CD4-positive, CD25-positive, alpha-beta regulatory T cell (primary cell): ENCODE data around the gene KLHL41. TPM values are rescaled to one million over a fixed set of nuclear protein-coding genes. Genes with fewer than 3 reads are reported as not detected.
"Not testable (repeated sequence)": the region's sequence is repeated elsewhere in the genome, so short reads cannot be mapped to it uniquely, and the experiment has no call there.

Experiments used
- ATAC-seq, 2 donors: fragments of 150-1000 bp; cut with Tn5 transposase; one replicate each; pipeline ENCODE4 v1.10.0; 2021; ENCODE audit warnings: low read depth in 2 of 2, moderate number of reproducible peaks in 2 of 2, moderate library complexity in 1 of 2
- DNase-seq, 3 donors: peaks; one replicate each; pipeline versions ENCODE4 v3.0.0 to v3.0.0-alpha.2; 2012 to 2022; ENCODE audit warnings: mixed read lengths in 1 of 3
- H3K27ac ChIP-seq: one replicate; pipeline ENCODE4 v1.7.0; 2013; ENCODE audit warnings: mild to moderate bottlenecking, low read length; ENCODE audit not compliant: insufficient read depth, poor library complexity, severe bottlenecking
- H3K27me3 ChIP-seq: one replicate; pipeline ENCODE4 v1.7.0; 2013; ENCODE audit warnings: low read length; ENCODE audit not compliant: control insufficient read depth, insufficient read depth
- H3K36me3 ChIP-seq: one replicate; pipeline ENCODE4 v1.7.0; 2013; ENCODE audit warnings: mild to moderate bottlenecking, low read length, moderate library complexity; ENCODE audit not compliant: control insufficient read depth, insufficient read depth
- H3K4me1 ChIP-seq: 2 replicates; pipeline ENCODE4 v1.7.0; 2013; ENCODE audit warnings: mild to moderate bottlenecking, low read length; ENCODE audit not compliant: insufficient read depth, control insufficient read depth, poor library complexity, severe bottlenecking
- H3K4me3 ChIP-seq: one replicate; pipeline ENCODE4 v1.7.0; 2013; ENCODE audit warnings: low read depth, mild to moderate bottlenecking, low read length, moderate library complexity
- H3K9me3 ChIP-seq, 2 experiments: 1 replicate in 1 of 2; 2 replicates in 1 of 2; pipeline ENCODE4 v1.7.0; 2013; ENCODE audit warnings: low read length in 2 of 2, mild to moderate bottlenecking in 1 of 2, moderate library complexity in 1 of 2; ENCODE audit not compliant: control insufficient read depth in 2 of 2
- H3K27ac Mint-ChIP-seq, 3 donors: one replicate each; pipeline ENCODE4 v1.8.0; 2020 to 2022; ENCODE audit warnings: mild to moderate bottlenecking in 3 of 3, mixed read lengths in 3 of 3, moderate library complexity in 2 of 3
- H3K27me3 Mint-ChIP-seq: one replicate; pipeline ENCODE4 v1.8.0; 2022; ENCODE audit warnings: mild to moderate bottlenecking, mixed read lengths
- H3K36me3 Mint-ChIP-seq: one replicate; pipeline ENCODE4 v1.8.0; 2020; ENCODE audit warnings: mixed read lengths
- H3K4me1 Mint-ChIP-seq, 4 donors: one replicate each; pipeline ENCODE4 v1.8.0; 2020 to 2022; ENCODE audit warnings: mixed read lengths in 4 of 4, mild to moderate bottlenecking in 1 of 4
- H3K4me3 Mint-ChIP-seq, 4 donors: one replicate each; pipeline ENCODE4 v1.8.0; 2020 to 2022; ENCODE audit warnings: mild to moderate bottlenecking in 4 of 4, mixed read lengths in 4 of 4, moderate library complexity in 3 of 4
- H3K9me3 Mint-ChIP-seq, 7 donors: one replicate each; pipeline ENCODE4 v1.8.0; 2020 to 2022; ENCODE audit warnings: mixed read lengths in 7 of 7, mild to moderate bottlenecking in 3 of 7, moderate library complexity in 2 of 7
- polyA plus RNA-seq, 4 donors: library from polyadenylated mRNA; unstranded; fragments of 300-500 nt; fragmentation: Illumina TruSeq; gene quantifications; one replicate each; pipeline ENCODE4 v1.2.3, GENCODE V29; 2021
- total RNA-seq: library from RNA; stranded (reverse); gene quantifications from one replicate; pipeline ENCODE4 v1.2.3, GENCODE V29; 2022

KLHL41 gene
- total and polyA plus RNA-seq, 5 donors from 2014 or later, result 0.08 TPM; not detected in 4

DNA sequence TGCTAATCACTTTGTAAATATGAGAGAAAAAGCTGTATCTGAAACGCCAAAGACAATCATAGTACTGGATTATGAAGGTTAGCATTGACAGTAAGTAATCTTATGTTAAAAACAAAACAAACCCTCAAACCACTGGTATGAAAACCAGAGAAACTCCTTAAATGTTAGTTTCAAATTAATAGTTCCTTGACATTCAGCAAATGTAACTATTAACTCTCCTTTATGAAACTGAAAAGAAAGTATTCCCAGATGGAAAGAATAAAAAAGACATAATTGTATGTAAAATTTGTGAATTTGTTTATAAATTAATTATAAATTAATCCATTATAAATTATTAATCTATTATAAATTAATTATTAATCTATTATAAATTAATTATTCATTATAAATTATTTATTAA lies 51.9 kb downstream of the KLHL41 start:
- Histone ChIP-seq H3K36me3 (peaks cover 11% of the 10 kb centered on the region), H3K4me1 (no peaks in the 10 kb centered on the region), H3K9me3 (no peaks in the 10 kb centered on the region), H3K27ac (no peak overlapping the region), H3K4me3 (no peak overlapping the region), H3K27me3 (no peaks in the 10 kb centered on the region)
- no peak for DNase-seq
- no peak overlapping the region for H3K27ac Mint-ChIP-seq
- H3K4me3 Mint-ChIP-seq, result no peak overlapping the region
- H3K27me3 Mint-ChIP-seq, result no peaks in the 10 kb centered on the region
- peaks cover 0 to 4% (median 1%) of the 10 kb centered on the region in 4 donors for H3K4me1 Mint-ChIP-seq
- H3K36me3 Mint-ChIP-seq, result peaks cover 4% of the 10 kb centered on the region
- no peak for ATAC-seq
- H3K9me3 Mint-ChIP-seq, result no peaks in the 10 kb centered on the region

DNA sequence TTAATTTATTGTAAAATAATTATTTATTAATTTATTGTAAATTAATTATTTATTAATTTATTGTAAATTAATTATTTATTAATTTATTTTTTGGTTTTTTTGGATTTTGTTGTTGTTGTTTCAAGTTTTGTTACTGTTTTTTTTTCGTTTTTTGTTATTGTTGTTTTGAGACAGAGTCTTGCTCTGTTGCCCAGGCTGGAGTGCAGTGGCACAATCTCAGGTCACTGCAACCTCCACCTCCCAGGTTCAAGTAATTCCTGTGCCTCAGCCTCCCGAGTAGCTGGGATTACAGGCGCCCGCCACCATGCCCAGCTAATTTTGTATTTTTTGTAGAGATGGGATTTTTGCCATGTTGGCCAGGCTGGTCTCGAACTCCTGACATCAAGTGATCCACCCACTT lies 52.6 kb downstream of the KLHL41 start:
- H3K4me3 Mint-ChIP-seq, H3K4me1 Mint-ChIP-seq, H3K9me3 Mint-ChIP-seq, H3K27me3 ChIP-seq, H3K27ac ChIP-seq, DNase-seq, ATAC-seq, H3K27ac Mint-ChIP-seq, H3K4me3 ChIP-seq, H3K27me3 Mint-ChIP-seq, H3K9me3 ChIP-seq, H3K4me1 ChIP-seq, H3K36me3 Mint-ChIP-seq: not testable (repeated sequence)
- H3K36me3 ChIP-seq, result peaks cover 11% of the 10 kb centered on the region

DNA sequence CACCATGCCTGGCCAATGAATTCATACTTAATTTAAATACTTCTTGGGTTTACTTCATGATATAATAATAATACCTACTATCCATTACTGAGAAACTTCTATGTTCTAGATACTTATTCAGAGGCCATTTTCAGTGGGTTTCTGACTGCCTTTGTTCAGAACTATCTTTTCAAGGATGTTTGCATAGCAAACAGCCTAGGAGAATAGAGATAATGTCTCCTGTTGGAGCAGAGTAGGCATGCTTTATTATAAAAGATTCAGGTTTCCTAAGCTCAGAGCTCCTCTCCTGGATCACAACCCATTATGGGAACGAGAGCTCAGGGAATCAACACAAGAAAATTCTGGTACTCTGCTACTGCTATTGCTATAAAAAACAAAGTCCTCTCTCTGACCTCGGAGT lies 53.0 kb downstream of the KLHL41 start:
- Histone ChIP-seq H3K27ac (no peak overlapping the region), H3K9me3 (no peaks in the 10 kb centered on the region), H3K4me1 (no peaks in the 10 kb centered on the region), H3K4me3 (no peak overlapping the region), H3K36me3 (peaks cover 11% of the 10 kb centered on the region), H3K27me3 (no peaks in the 10 kb centered on the region)
- ATAC-seq (no peak), DNase-seq (peak in 1 of 3 donors; percentile 13)
- no peaks in the 10 kb centered on the region for H3K27me3 Mint-ChIP-seq
- peaks cover 0 to 4% (median 3%) of the 10 kb centered on the region in 4 donors for H3K4me1 Mint-ChIP-seq
- peaks cover 4% of the 10 kb centered on the region for H3K36me3 Mint-ChIP-seq
- no peaks in the 10 kb centered on the region for H3K9me3 Mint-ChIP-seq
- no peak overlapping the region for H3K4me3 Mint-ChIP-seq
- H3K27ac Mint-ChIP-seq, result no peak overlapping the region

DNA sequence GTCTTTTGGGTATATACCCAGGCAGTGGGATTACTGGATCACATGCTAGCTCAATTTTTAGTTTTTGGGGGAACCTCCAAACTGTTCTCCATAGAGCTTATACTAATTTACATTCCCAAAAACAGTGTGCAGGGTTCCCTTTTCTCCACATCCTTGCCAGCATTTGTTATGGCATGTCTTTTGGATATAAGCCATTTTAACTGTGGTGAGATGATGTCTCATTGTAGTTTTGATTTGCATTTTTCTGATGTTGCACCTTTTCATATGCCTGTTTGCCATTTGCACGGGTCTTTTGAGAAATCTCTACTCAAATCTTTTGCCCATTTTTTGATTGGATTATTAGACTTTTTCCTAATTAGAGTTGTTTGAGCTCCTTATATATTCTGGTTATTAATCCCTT lies 56.2 kb downstream of the KLHL41 start:
- no peaks in the 10 kb centered on the region for H3K9me3 Mint-ChIP-seq
- H3K4me1 ChIP-seq, result no peaks in the 10 kb centered on the region
- H3K4me1 Mint-ChIP-seq, result peaks cover 2 to 18% (median 13%) of the 10 kb centered on the region in 4 donors
- H3K9me3 ChIP-seq, result no peaks in the 10 kb centered on the region
- ATAC-seq, result no peak
- H3K27me3 Mint-ChIP-seq, result no peaks in the 10 kb centered on the region
- peaks cover 10% of the 10 kb centered on the region for H3K36me3 ChIP-seq
- H3K4me3 Mint-ChIP-seq, result no peak overlapping the region
- H3K4me3 ChIP-seq, result no peak overlapping the region
- DNase-seq, result no peak
- no peaks in the 10 kb centered on the region for H3K27me3 ChIP-seq
- H3K27ac Mint-ChIP-seq, result no peak overlapping the region
- no peak overlapping the region for H3K27ac ChIP-seq
- no peaks in the 10 kb centered on the region for H3K36me3 Mint-ChIP-seq

DNA sequence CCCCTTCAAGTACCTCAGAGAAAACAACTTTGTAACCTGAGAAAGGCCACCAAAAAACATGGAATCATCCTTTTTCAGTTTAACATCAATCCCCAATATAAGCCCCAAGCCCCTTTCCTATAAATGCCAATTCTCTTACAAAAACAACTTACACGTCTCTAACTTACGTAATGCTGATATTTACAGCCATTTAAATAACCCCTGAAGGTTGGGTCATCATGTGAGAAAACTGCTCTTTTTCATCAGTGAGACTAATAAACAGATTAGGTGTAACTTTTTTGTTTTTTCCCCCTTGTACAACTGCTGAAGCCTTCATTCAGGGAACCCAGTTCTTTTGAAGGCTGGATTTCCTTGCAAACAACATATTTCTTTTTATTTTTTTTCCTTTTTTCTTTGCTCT lies 60.4 kb downstream of the KLHL41 start:
- no peak overlapping the region for H3K4me3 Mint-ChIP-seq
- ATAC-seq, result no peak
- peaks cover 8% of the 10 kb centered on the region for H3K36me3 ChIP-seq
- peak overlapping the region in 1 of 3 donors; percentile 57 for H3K27ac Mint-ChIP-seq
- no peaks in the 10 kb centered on the region for H3K27me3 Mint-ChIP-seq
- no peak for DNase-seq
- H3K9me3 ChIP-seq, result no peaks in the 10 kb centered on the region
- H3K4me1 ChIP-seq, result peaks cover 13% of the 10 kb centered on the region
- peaks cover 18 to 27% (median 24%) of the 10 kb centered on the region in 4 donors for H3K4me1 Mint-ChIP-seq
- no peaks in the 10 kb centered on the region for H3K36me3 Mint-ChIP-seq
- no peaks in the 10 kb centered on the region for H3K27me3 ChIP-seq
- H3K4me3 ChIP-seq, result no peak overlapping the region
- H3K27ac ChIP-seq, result no peak overlapping the region
- no peaks in the 10 kb centered on the region for H3K9me3 Mint-ChIP-seq

DNA sequence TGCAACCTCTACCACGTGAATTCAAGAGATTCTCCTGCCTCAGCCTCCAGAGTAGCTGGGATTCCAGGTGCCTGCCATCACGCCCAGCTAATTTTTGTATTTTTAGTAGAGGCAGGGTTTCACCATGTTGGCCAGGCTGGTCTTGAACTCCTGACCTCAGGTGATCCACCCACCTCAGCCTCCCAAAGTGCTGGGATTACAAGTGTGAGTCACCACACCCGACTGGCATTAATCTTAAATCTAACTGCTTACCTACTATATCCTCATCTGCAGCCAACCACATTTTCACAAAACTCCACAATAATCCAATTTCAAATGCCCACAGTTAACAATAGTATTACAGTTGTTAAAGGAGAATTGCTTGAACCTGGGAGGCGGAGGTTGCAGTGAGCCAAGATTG lies 61.2 kb downstream of the KLHL41 start:
- not testable (repeated sequence) for ATAC-seq, H3K27me3 ChIP-seq, H3K27me3 Mint-ChIP-seq, H3K27ac Mint-ChIP-seq, H3K9me3 Mint-ChIP-seq, H3K9me3 ChIP-seq, H3K36me3 Mint-ChIP-seq, H3K27ac ChIP-seq, DNase-seq, H3K36me3 ChIP-seq, H3K4me3 ChIP-seq
- peak overlapping the region in 1 of 4 donors; percentile 34 for H3K4me3 Mint-ChIP-seq
- H3K4me1 Mint-ChIP-seq, result peaks cover 18 to 27% (median 24%) of the 10 kb centered on the region in 4 donors
- H3K4me1 ChIP-seq, result peaks cover 13% of the 10 kb centered on the region

DNA sequence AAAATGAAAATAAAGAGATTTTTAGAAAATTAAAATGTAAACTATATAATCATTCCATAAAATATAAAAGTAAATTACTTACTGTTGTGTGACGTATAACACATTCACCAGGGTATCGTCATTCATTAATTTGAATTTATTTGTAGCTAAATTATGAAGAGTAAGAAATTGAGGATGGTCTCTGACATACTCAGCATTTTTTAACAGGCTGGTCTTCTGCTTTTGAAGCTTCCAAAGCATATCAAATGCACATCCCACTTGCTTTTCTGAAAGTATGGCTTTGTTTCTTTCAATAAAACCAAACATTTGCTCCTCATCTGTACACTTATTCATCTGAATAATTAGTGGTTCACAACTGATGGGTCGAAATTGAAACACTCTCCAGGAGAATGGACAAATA lies 62.1 kb downstream of the KLHL41 start:
- H3K4me3 Mint-ChIP-seq, result peak overlapping the region in 1 of 4 donors; percentile 45
- H3K9me3 ChIP-seq, result no peaks in the 10 kb centered on the region
- no peak overlapping the region for H3K27ac Mint-ChIP-seq
- H3K4me1 Mint-ChIP-seq, result peaks cover 18 to 27% (median 24%) of the 10 kb centered on the region in 4 donors
- H3K27ac ChIP-seq, result no peak overlapping the region
- H3K9me3 Mint-ChIP-seq, result no peaks in the 10 kb centered on the region
- peaks cover 13% of the 10 kb centered on the region for H3K4me1 ChIP-seq
- H3K36me3 Mint-ChIP-seq, result no peaks in the 10 kb centered on the region
- no peak overlapping the region for H3K4me3 ChIP-seq
- H3K27me3 ChIP-seq, result no peaks in the 10 kb centered on the region
- DNase-seq (no peak), ATAC-seq (no peak)
- no peaks in the 10 kb centered on the region for H3K27me3 Mint-ChIP-seq
- H3K36me3 ChIP-seq, result peaks cover 5% of the 10 kb centered on the region

DNA sequence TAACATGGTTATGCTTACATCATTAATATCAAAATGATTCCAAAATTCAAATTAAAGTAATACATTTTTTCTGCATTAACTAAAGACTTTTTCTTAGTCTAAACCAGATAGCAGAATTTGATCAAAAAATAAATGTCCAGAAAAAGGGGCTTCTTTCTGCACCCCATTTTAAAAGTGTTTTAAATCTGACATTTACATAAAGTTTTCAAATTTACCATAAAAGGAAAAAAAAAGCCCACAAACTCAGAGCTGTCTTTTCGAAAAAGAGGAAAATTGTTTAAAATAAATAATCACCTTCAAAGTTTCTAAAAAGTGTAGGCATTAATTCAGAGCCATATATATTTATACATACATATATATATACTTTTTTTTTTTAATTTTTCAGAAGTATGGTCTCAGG lies 62.7 kb downstream of the KLHL41 start:
- ATAC-seq (no peak), DNase-seq (no peak)
- peaks cover 18 to 27% (median 24%) of the 10 kb centered on the region in 4 donors for H3K4me1 Mint-ChIP-seq
- no peaks in the 10 kb centered on the region for H3K36me3 Mint-ChIP-seq
- H3K36me3 ChIP-seq, result peaks cover 5% of the 10 kb centered on the region
- no peaks in the 10 kb centered on the region for H3K9me3 ChIP-seq
- no peaks in the 10 kb centered on the region for H3K9me3 Mint-ChIP-seq
- no peaks in the 10 kb centered on the region for H3K27me3 ChIP-seq
- no peak overlapping the region for H3K4me3 ChIP-seq
- H3K27ac Mint-ChIP-seq, result no peak overlapping the region
- no peaks in the 10 kb centered on the region for H3K27me3 Mint-ChIP-seq
- H3K4me3 Mint-ChIP-seq, result no peak overlapping the region
- H3K4me1 ChIP-seq, result peaks cover 13% of the 10 kb centered on the region
- no peak overlapping the region for H3K27ac ChIP-seq
